Ovary (tissue), 9 donors: ENCODE results near the gene NAALADL2. TPM values are rescaled to one million over a fixed set of nuclear protein-coding genes. Genes with fewer than 3 reads are reported as not detected.

Experiments used
- DNase-seq, 5 donors: peaks; one replicate each; pipeline ENCODE4 v3.0.0-alpha.2; 2019 to 2020
- H3K27ac ChIP-seq, 2 donors: fragments of 200-600 bp; one replicate each; pipeline versions ENCODE4 v1.5.1 to v1.8.0; 2019 to 2022
- H3K27me3 ChIP-seq: fragments of 200-600 bp; one replicate; pipeline ENCODE4 v1.8.0; 2022
- H3K36me3 ChIP-seq: fragments of 200-600 bp; sonication (generic); one replicate; pipeline ENCODE4 v1.5.1; 2019
- H3K4me1 ChIP-seq: one replicate; pipeline ENCODE4 v1.8.1; 2013; ENCODE audit warnings: mild to moderate bottlenecking, moderate library complexity; ENCODE audit not compliant: insufficient read depth
- H3K4me3 ChIP-seq: fragments of 200-600 bp; sonication (generic); one replicate; pipeline ENCODE4 v1.5.1; 2017
- H3K9me3 ChIP-seq, 2 donors: fragments of 200-600 bp in 1 of 2; sonication (generic) in 1 of 2; one replicate each; pipeline versions ENCODE4 v1.5.1 to v1.8.1; 2013 to 2019; ENCODE audit warnings: mild to moderate bottlenecking in 1 of 2, moderate library complexity in 1 of 2
- CTCF ChIP-seq, 3 donors: fragments of 450-650 bp in 2 of 3; fragments of 200-600 bp in 1 of 3; IDR thresholded peaks; one replicate each; pipeline versions ENCODE4 v1.5.1 to v1.8.0; 2016 to 2022; ENCODE audit warnings: antibody characterized with exemption in 3 of 3, mild to moderate bottlenecking in 1 of 3
- EP300 ChIP-seq: sonication (generic); formaldehyde crosslinking; IDR thresholded peaks from one replicate; pipeline ENCODE4 v1.6.1; 2017; ENCODE audit warnings: antibody characterized with exemption
- POLR2A ChIP-seq: fragments of 450-650 bp; IDR thresholded peaks from one replicate; pipeline ENCODE4 v1.6.1; 2017; ENCODE audit warnings: antibody characterized with exemption, mild to moderate bottlenecking, moderate library complexity
- WGBS, 3 donors: extraction: QIAGEN DNeasy Blood & Tissue Kit in 1 of 3; methylation state at CpG; one replicate each; pipeline versions ENCODE4 v1.1.5 to v1.1.7; 2013 to 2017; 5-methylcytosine and 5-hydroxymethylcytosine counted together
- intact Hi-C, 4 donors: fragments of 100-400 bp; cut with DNase I; formaldehyde crosslinking; loops; one replicate each; pipeline versions ENCODE4 v1.11.0 to v1.15.1; 2022 to 2023
- polyA plus RNA-seq, 2 donors: library from polyadenylated mRNA; stranded (reverse); fragments of 200-250 nt in 1 of 2; fragments of 350-450 nt in 1 of 2; fragmentation: Illumina TruSeq in 1 of 2; extraction: RNeasy Lipid Tissue Mini Kit (QIAGEN cat#74804) in 1 of 2; gene quantifications; one replicate each; pipeline ENCODE4 v1.2.3, GENCODE V29; 2013 to 2014
- total RNA-seq, 7 donors: library from RNA; depleted of rRNA in 2 of 7; stranded (reverse); fragments of >200 nt in 2 of 7; fragmentation: NEBNext Ultra II Directional in 3 of 7; extraction: Animal tissue kit (Norgen Biotek cat#: 25700) in 3 of 7; gene quantifications; one replicate each; pipeline versions ENCODE4 v1.1.0 to v1.2.4, GENCODE V29; 2016 to 2023
- donor health status: DM: no; HTN: no; CAD: no; lungs with moderate emphysema.
- donor health status: DM: no; HTN: no; CAD: no.
- donor health status: Bipolar disorder and iron deficiency.
- donor health status: DM: yes; HTN: yes; CAD: no.
- donor health status: DM: no; HTN: no; CAD: no.
- donor health status: DM: yes; HTN: yes; CAD: no.

Gene NAALADL2
- total and polyA plus RNA-seq, 9 donors: 2.3 to 29.3 (median 15.2) TPM

- no peaks in the 10 kb centered on the region for H3K27me3 ChIP-seq
These were observed 353.8 kb downstream of the NAALADL2 start for GRCh38 chr3:175212896-175213295.

GRCh38 chr3:175214216-175214615, 355.1 kb downstream of the NAALADL2 start:
- no peaks in the 10 kb centered on the region for H3K4me1 ChIP-seq
- DNase-seq: no peak
- H3K36me3 ChIP-seq: no peaks in the 10 kb centered on the region
- 88 to 99% (median 98%) methylated on average over 1 of the region's 1 CpG for WGBS, 3 donors
- H3K4me3 ChIP-seq: no peak overlapping the region
- H3K27ac ChIP-seq: no peak overlapping the region
- TF ChIP-seq POLR2A (no peak), CTCF (IDR thresholded peaks at IDR 0.05) (no peak), EP300 (no peak)
- no peaks in the 10 kb centered on the region for H3K9me3 ChIP-seq
- intact Hi-C loops: no loop called here
- no peaks in the 10 kb centered on the region for H3K27me3 ChIP-seq

More at GRCh38 chr3:175212896-175213295, 353.8 kb downstream of the NAALADL2 start:
- Histone ChIP-seq H3K9me3 (no peaks in the 10 kb centered on the region), H3K4me3 (no peak overlapping the region), H3K27ac (no peak overlapping the region), H3K36me3 (no peaks in the 10 kb centered on the region), H3K4me1 (no peaks in the 10 kb centered on the region)
- intact Hi-C loops: no loop called here
- 78 to 87% (median 83%) methylated on average over 3 of the region's 3 CpGs for WGBS, 3 donors
- DNase-seq: no peak
- TF ChIP-seq CTCF (IDR thresholded peaks at IDR 0.05) (no peak), EP300 (no peak), POLR2A (no peak)

- intact Hi-C loops: no loop called here
- no peak for TF ChIP-seq POLR2A
- no peaks in the 10 kb centered on the region for H3K9me3 ChIP-seq
These were observed 356.7 kb downstream of the NAALADL2 start for GRCh38 chr3:175215833-175216232.

GRCh38 chr3:175222356-175222755, 363.2 kb downstream of the NAALADL2 start:
- no peak for DNase-seq
- intact Hi-C loops: no loop called here
- Histone ChIP-seq H3K36me3 (no peaks in the 10 kb centered on the region), H3K27ac (no peak overlapping the region), H3K27me3 (no peaks in the 10 kb centered on the region), H3K4me1 (no peaks in the 10 kb centered on the region), H3K9me3 (no peaks in the 10 kb centered on the region), H3K4me3 (no peak overlapping the region)
- no peak for TF ChIP-seq POLR2A
- TF ChIP-seq EP300: no peak
- no peak for TF ChIP-seq CTCF (IDR thresholded peaks at IDR 0.05)
- 48 to 70% (median 63%) methylated on average over 1 of the region's 1 CpG for WGBS, 3 donors

More at GRCh38 chr3:175215833-175216232, 356.7 kb downstream of the NAALADL2 start:
- WGBS, 3 donors: 94 to 99% (median 97%) methylated on average over 1 of the region's 1 CpG
- no peak for DNase-seq
- H3K4me3 ChIP-seq: no peak overlapping the region
- no peaks in the 10 kb centered on the region for H3K36me3 ChIP-seq
- no peaks in the 10 kb centered on the region for H3K27me3 ChIP-seq
- no peak overlapping the region for H3K27ac ChIP-seq
- H3K4me1 ChIP-seq: no peaks in the 10 kb centered on the region

GRCh38 chr3:175224051-175224450, 364.9 kb downstream of the NAALADL2 start:
- no peaks in the 10 kb centered on the region for H3K9me3 ChIP-seq
- no peak for DNase-seq
- intact Hi-C loops: no loop called here
- H3K4me1 ChIP-seq: no peaks in the 10 kb centered on the region
- H3K4me3 ChIP-seq: no peak overlapping the region
- TF ChIP-seq CTCF (IDR thresholded peaks at IDR 0.05) (no peak), POLR2A (no peak), EP300 (no peak)
- no peaks in the 10 kb centered on the region for H3K36me3 ChIP-seq
- H3K27me3 ChIP-seq: no peaks in the 10 kb centered on the region
- 62 to 72% (median 63%) methylated on average over 6 of the region's 6 CpGs for WGBS, 3 donors
- H3K27ac ChIP-seq: no peak overlapping the region
